Heart right ventricle (tissue), 16 donors: ENCODE data around the gene SOAT2. TPM values are rescaled to one million over a fixed set of nuclear protein-coding genes. Genes with fewer than 3 reads are reported as not detected.

Experiments
- ATAC-seq, 8 donors: fragments of 200-7000 bp; cut with Tn5 transposase; one replicate each; pipeline ENCODE4 v1.9.1; 2020; ENCODE audit warnings: mild to moderate bottlenecking in 8 of 8, moderate library complexity in 8 of 8, moderate number of reproducible peaks in 1 of 8
- DNase-seq, 2 donors: peaks; one replicate each; pipeline ENCODE4 v3.0.0-alpha.2; 2020
- H3K27ac ChIP-seq, 10 donors: fragments of 200-600 bp; sonication (generic) in 2 of 10; one replicate each; pipeline versions ENCODE4 v1.5.0 to v1.8.0; 2020 to 2022; ENCODE audit warnings: mild to moderate bottlenecking in 3 of 10
- H3K27me3 ChIP-seq, 7 donors: fragments of 200-600 bp; one replicate each; pipeline ENCODE4 v1.8.0; 2021 to 2022; ENCODE audit warnings: mild to moderate bottlenecking in 2 of 7
- H3K36me3 ChIP-seq, 9 donors: fragments of 200-600 bp; sonication (generic) in 1 of 9; one replicate each; pipeline versions ENCODE4 v1.5.0 to v1.8.0; 2020 to 2022; ENCODE audit warnings: mild to moderate bottlenecking in 2 of 9
- H3K4me1 ChIP-seq, 9 donors: fragments of 200-600 bp; sonication (generic) in 1 of 9; one replicate each; pipeline versions ENCODE4 v1.5.0 to v1.8.0; 2020 to 2022; ENCODE audit warnings: mild to moderate bottlenecking in 4 of 9
- H3K4me3 ChIP-seq, 10 donors: fragments of 200-600 bp; sonication (generic) in 2 of 10; one replicate each; pipeline versions ENCODE4 v1.5.0 to v1.8.0; 2020 to 2022; ENCODE audit warnings: mild to moderate bottlenecking in 7 of 10, moderate library complexity in 2 of 10
- H3K9me3 ChIP-seq, 11 donors: fragments of 200-600 bp in 10 of 11; sonication (generic) in 2 of 11; one replicate each; pipeline versions ENCODE4 v1.5.0 to v1.8.0; 2013 to 2022; ENCODE audit warnings: mild to moderate bottlenecking in 2 of 11, control low read depth in 1 of 11, moderate library complexity in 1 of 11
- WGBS, 2 donors: extraction: QIAGEN DNeasy Blood & Tissue Kit; methylation state at CpG; one replicate each; pipeline ENCODE4 v1.1.7; 2013; ENCODE audit warnings: inconsistent platforms in 1 of 2; 5-methylcytosine and 5-hydroxymethylcytosine counted together
- intact Hi-C, 10 donors: fragments of 100-400 bp; cut with DNase I; formaldehyde crosslinking; loops; one replicate each; pipeline versions ENCODE4 v1.11.1 to v1.14.2; 2022
- polyA plus RNA-seq, 2 donors: library from polyadenylated mRNA; stranded (reverse); fragments of 200-250 nt; gene quantifications; one replicate each; pipeline ENCODE4 v1.2.3, GENCODE V29; 2013
- total RNA-seq, 10 donors: library from RNA; stranded (reverse); fragmentation: NEBNext Ultra II Directional in 3 of 10; extraction: Animal tissue kit (Norgen Biotek cat#: 25700) in 3 of 10; gene quantifications; one replicate each; pipeline versions ENCODE4 v1.2.1 to v1.2.4, GENCODE V29; 2021 to 2023
- TF ChIP-seq, protein P1 (sequence below), 9 donors: fragments of 200-600 bp; sonication (generic) in 2 of 9; IDR thresholded peaks; one replicate each; pipeline versions ENCODE4 v1.5.0 to v1.8.0; 2021 to 2022; ENCODE audit warnings: antibody characterized with exemption in 9 of 9, mild to moderate bottlenecking in 5 of 9, moderate library complexity in 1 of 9
- donor health status: Arrhythmogenic right ventricular cardiomyopathy.
- donor health status: ischemic (EF 13 %, LVEDD 7.1; RV severe dilation, severe dysfunction).
- donor health status: healthy with polysubstance abuse.
- donor health status: DM: no; HTN: yes; CAD: no.
- donor health status: DM: no; HTN: no; CAD: no.
- donor health status: ischemic (EF 25% LVEDD 6.9; RV normal size, moderate dysfunction).
- donor health status: ischemic (EF 25% LVEDD 5.7; RV mildly dilated, moderate dysfunction).
- donor health status: healthy.
- donor health status: DM: yes; HTN: yes; CAD: no.
- donor health status: Ischemic cardiomyopathy.
- donor health status: ischemic (EF 35%, LVEDD 5.7; RV mildly dilated, moderate dysfunction).
- donor health status: nonischemic (EF 11% LVEDD 7.7; RV severe dilation, severe dysfunction).
- donor health status: DM: yes; HTN: yes; CAD: no.
- donor health status: PGD.
- donor health status: ischemic (EF 29% LVEDD 5.4; RV normal size, mild dysfunction).
- donor health status: nonischemic (EF 23%, LVEDD 6.1; RV moderate dilation, normal function).

The SOAT2 gene
- total and polyA plus RNA-seq, 12 donors = 0.03 TPM; not detected in 11

DNA sequence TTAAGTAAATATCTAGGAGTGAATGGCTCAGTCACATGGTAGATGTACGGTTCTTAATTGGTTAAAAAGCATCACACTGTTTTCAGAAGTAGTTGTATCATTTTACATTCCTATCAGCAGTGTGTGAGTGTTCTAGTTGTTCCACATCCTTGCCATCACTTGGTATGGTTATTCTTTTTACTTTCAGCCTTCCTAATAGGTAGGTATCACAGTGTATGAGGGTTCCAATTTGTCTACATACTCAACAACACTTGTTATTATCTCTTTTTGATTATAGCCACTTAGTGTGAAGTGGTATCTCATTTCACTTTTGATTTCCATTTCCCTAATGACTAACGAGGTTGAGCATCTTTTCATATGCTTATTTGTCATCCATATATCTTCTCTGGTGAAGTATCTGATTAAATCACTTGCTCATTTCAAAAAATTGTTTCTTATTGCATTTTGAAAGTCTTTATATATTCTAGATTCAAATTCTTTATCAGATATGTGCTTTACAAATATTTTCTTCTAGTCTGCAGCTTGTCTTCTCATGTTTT is 20.6 kb upstream of the SOAT2 start:
- Histone ChIP-seq H3K27ac (no peak overlapping the region), H3K9me3 (peaks cover 0 to 6% (median 0%) of the 10 kb centered on the region in 11 donors), H3K36me3 (peaks cover 0 to 1% (median 0%) of the 10 kb centered on the region in 9 donors), H3K27me3 (no peaks in the 10 kb centered on the region), H3K4me1 (peaks cover 3 to 26% (median 19%) of the 10 kb centered on the region in 9 donors), H3K4me3 (no peak overlapping the region)
- DNase-seq (no peak), ATAC-seq (no peak)
- intact Hi-C loops = no loop called here
- TF ChIP-seq, protein P1, sequence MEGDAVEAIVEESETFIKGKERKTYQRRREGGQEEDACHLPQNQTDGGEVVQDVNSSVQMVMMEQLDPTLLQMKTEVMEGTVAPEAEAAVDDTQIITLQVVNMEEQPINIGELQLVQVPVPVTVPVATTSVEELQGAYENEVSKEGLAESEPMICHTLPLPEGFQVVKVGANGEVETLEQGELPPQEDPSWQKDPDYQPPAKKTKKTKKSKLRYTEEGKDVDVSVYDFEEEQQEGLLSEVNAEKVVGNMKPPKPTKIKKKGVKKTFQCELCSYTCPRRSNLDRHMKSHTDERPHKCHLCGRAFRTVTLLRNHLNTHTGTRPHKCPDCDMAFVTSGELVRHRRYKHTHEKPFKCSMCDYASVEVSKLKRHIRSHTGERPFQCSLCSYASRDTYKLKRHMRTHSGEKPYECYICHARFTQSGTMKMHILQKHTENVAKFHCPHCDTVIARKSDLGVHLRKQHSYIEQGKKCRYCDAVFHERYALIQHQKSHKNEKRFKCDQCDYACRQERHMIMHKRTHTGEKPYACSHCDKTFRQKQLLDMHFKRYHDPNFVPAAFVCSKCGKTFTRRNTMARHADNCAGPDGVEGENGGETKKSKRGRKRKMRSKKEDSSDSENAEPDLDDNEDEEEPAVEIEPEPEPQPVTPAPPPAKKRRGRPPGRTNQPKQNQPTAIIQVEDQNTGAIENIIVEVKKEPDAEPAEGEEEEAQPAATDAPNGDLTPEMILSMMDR (IDR thresholded peaks at IDR 0.05) = no peak
- WGBS, 2 donors = 52 to 64% methylated on average over 2 of the region's 2 CpGs

DNA sequence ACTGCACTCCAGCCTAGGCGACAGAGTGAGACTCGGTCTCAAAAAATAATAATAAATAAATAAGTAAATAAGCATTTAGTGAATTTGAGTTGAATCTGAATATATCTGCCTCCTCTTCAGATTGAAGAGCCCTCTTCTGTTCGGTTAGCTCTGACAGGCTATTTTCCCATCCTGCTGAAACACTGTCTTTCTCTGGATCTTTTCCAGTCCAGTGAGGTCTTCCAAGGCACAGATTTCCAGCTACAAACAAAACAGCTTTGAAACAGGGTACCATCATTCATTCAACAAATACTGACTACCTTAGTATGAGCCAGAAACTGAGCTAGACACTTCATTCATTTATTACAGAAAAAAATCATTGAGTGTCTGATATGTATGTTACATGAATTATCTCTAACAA is 16.9 kb upstream of the SOAT2 start:
- ATAC-seq = no peak
- no peak overlapping the region for H3K4me3 ChIP-seq
- intact Hi-C loops = no loop called here
- H3K27me3 ChIP-seq = no peaks in the 10 kb centered on the region
- 82 to 86% methylated on average over 3 of the region's 3 CpGs for WGBS, 2 donors
- TF ChIP-seq, protein P1 (IDR thresholded peaks at IDR 0.05) = no peak
- H3K4me1 ChIP-seq = no peaks in the 10 kb centered on the region
- H3K9me3 ChIP-seq = peaks cover 0 to 6% (median 0%) of the 10 kb centered on the region in 11 donors
- no peak overlapping the region for H3K27ac ChIP-seq
- H3K36me3 ChIP-seq = no peaks in the 10 kb centered on the region
- no peak for DNase-seq

DNA sequence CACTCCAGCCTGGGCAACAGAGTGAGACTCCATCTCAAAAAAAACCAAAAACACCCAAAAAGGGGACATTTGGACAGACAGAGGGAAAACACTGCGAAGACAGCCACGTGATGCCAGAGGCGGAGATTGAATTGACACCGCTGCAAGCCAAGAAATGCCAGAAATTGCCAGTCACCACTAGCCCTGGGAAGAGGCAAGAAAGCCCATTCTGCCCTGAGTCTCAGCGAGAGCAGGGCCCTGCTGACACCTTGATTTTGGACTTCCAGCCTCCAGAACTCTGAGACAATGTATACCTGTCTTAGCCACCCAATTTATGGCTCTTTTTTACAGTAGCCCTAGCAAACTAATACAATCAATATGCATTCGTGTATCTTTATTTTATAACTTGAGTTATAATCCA is 13.2 kb upstream of the SOAT2 start:
- H3K36me3 ChIP-seq = no peaks in the 10 kb centered on the region
- H3K27me3 ChIP-seq = no peaks in the 10 kb centered on the region
- WGBS, 2 donors = 96% methylated on average over 6 of the region's 6 CpGs
- H3K27ac ChIP-seq = no peak overlapping the region
- intact Hi-C loops = no loop called here
- no peak overlapping the region for H3K4me3 ChIP-seq
- no peaks in the 10 kb centered on the region for H3K9me3 ChIP-seq
- DNase-seq (no peak), ATAC-seq (no peak)
- peaks cover 0 to 9% (median 0%) of the 10 kb centered on the region in 9 donors for H3K4me1 ChIP-seq
- TF ChIP-seq, protein P1 (IDR thresholded peaks at IDR 0.05) = no peak

DNA sequence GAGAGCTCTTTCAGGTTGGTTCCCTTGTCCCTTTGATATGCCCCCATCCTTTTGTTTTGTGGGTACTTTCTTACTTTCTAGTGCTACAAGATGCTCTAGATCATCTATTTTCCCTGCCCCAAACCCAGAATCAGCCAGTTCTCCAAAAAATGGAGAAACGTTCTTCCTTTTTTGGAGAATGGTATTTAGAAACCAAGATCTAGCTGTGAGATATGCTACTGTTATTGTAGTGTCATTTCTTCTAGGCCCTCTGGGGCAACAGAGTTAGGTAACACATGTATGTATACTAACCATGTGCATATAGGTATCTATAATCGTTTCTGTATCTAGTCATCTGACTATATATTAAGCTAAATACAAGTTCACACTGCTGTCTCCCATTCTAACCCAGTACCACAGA is 12.7 kb upstream of the SOAT2 start:
- H3K27me3 ChIP-seq = no peaks in the 10 kb centered on the region
- DNase-seq (no peak), ATAC-seq (no peak)
- no peaks in the 10 kb centered on the region for H3K9me3 ChIP-seq
- H3K4me3 ChIP-seq = no peak overlapping the region
- WGBS, 2 donors = 77 to 84% methylated on average over 2 of the region's 2 CpGs
- peaks cover 0 to 9% (median 0%) of the 10 kb centered on the region in 9 donors for H3K4me1 ChIP-seq
- TF ChIP-seq, protein P1 (IDR thresholded peaks at IDR 0.05) = no peak
- H3K36me3 ChIP-seq = no peaks in the 10 kb centered on the region
- H3K27ac ChIP-seq = no peak overlapping the region
- intact Hi-C loops = no loop called here
